ENCODE measurements around the gene EXD1. TPM values are rescaled to one million over a fixed set of nuclear protein-coding genes. Genes with fewer than 3 reads are reported as not detected.
"Not testable (repeated sequence)": the region's sequence is repeated elsewhere in the genome, so short reads cannot be mapped to it uniquely, and the experiment has no call there.

The EXD1 gene
- total RNA-seq, 1 donor from 2014 or later: not detected

DNA sequence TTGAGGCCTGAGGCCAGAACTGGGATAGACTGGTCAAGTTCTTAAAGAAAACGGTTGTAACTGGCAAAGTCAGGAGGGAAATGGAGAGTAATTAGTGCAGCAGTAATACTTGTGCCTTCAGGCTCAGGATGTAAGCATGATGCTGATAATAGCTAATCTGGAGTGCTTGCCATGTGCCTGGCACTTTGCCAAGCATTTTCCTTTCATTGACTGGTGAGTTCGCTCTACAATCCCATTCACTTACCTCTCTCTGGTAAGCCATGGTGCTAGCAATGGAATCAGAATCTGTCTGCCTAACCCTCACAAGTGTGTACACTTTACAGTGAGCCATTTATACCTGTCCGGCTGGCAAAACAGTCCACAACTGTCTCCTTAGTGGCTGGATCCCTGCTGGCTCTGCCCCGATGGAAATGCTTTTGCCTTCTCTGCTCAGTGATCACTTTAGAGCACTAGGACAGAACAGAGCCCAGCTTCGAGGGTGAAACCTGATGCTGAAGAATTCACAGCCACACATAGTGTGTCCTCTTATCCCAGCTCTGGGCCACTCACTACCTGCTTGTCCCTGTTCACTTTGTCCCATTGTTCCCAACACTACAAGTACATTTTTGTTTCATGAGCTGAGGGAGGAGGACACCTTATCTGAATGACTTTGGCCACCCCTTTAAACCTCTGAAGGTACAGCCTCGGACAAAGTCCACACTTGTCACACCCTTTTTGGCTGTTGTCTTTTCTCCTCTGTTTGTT lies 10.8 kb upstream of the EXD1 start:
- Mint-ChIP-seq H3K4me3 (no peak overlapping the region), H3K9me3 (no peaks in the 10 kb centered on the region), H3K27ac (no peak overlapping the region), H3K36me3 (ENCODE audit: low read depth) (peaks cover 31% of the 10 kb centered on the region), H3K4me1 (no peaks in the 10 kb centered on the region), H3K27me3 (no peaks in the 10 kb centered on the region)
- DNase-seq: no peak
- TF ChIP-seq, protein P1, sequence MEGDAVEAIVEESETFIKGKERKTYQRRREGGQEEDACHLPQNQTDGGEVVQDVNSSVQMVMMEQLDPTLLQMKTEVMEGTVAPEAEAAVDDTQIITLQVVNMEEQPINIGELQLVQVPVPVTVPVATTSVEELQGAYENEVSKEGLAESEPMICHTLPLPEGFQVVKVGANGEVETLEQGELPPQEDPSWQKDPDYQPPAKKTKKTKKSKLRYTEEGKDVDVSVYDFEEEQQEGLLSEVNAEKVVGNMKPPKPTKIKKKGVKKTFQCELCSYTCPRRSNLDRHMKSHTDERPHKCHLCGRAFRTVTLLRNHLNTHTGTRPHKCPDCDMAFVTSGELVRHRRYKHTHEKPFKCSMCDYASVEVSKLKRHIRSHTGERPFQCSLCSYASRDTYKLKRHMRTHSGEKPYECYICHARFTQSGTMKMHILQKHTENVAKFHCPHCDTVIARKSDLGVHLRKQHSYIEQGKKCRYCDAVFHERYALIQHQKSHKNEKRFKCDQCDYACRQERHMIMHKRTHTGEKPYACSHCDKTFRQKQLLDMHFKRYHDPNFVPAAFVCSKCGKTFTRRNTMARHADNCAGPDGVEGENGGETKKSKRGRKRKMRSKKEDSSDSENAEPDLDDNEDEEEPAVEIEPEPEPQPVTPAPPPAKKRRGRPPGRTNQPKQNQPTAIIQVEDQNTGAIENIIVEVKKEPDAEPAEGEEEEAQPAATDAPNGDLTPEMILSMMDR (IDR thresholded peaks at IDR 0.05): no peak
- intact Hi-C loops (cut with micrococcal nuclease): no loop called here
- POLR2A ChIA-PET: no interaction called here
- no peak for ATAC-seq (ENCODE audit: low read depth)
- CTCF ChIA-PET: no interaction called here

DNA sequence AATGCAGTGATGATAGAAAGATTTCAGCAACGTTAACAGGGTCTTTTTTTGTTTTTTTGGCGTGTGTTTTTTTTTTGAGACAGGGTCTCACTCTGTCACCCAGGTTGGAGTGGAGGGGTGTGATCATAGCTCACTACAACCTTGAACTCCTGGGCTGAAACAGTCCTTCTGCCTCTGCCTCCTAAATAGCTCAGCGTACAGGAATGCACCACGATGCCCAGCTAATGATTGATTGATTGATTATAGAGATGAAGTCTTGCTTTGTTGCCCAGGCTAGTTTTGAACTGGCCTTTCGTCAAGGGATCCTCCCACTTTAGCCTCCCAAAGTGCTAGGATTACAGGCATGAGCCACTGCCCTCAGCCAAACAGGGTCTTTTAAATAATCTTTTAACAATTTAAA lies 7.5 kb upstream of the EXD1 start:
- Mint-ChIP-seq H3K27ac (peak overlapping the region; percentile 10), H3K4me1 (peaks cover 4% of the 10 kb centered on the region), H3K27me3 (no peaks in the 10 kb centered on the region), H3K36me3 (ENCODE audit: low read depth) (peaks cover 14% of the 10 kb centered on the region), H3K9me3 (no peaks in the 10 kb centered on the region), H3K4me3 (no peak overlapping the region)
- TF ChIP-seq, protein P1 (IDR thresholded peaks at IDR 0.05): no peak
- intact Hi-C loops (cut with micrococcal nuclease): no loop called here
- CTCF ChIA-PET: no interaction called here
- ATAC-seq (ENCODE audit: low read depth) (no peak), DNase-seq (no peak)
- POLR2A ChIA-PET: no interaction called here

DNA sequence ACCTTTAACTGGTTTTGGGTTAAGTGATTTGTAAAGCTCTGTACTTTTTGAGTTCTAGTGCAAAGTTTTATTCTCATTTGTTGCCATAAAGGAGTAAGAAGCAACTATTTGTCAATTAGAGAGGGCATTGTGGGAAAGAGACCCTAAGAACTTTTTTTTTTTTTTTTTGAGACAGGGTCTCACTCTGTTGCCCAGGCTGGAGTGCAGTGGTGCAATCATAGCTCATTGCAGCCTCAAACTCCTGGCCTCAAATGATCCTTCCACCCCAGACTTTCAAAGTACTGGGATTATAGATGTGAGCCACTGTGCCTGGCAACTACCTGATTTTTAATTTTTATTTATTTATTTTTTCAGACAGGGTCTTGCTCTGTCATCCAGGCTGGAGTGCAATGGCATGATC lies 5.4 kb upstream of the EXD1 start:
- POLR2A ChIA-PET: interaction anchor here (0.6 kb wide), 1 partner anchor 32 kb away, joined by 3 read pairs; no protein-coding TSS in a partner anchor
- Mint-ChIP-seq H3K9me3 (no peaks in the 10 kb centered on the region), H3K27me3 (no peaks in the 10 kb centered on the region), H3K36me3 (ENCODE audit: low read depth) (peaks cover 8% of the 10 kb centered on the region), H3K4me1 (peaks cover 20% of the 10 kb centered on the region), H3K27ac (no peak overlapping the region), H3K4me3 (no peak overlapping the region)
- intact Hi-C loops (cut with micrococcal nuclease): no loop called here
- ATAC-seq (ENCODE audit: low read depth): no peak
- DNase-seq: no peak
- CTCF ChIA-PET: no interaction called here
- TF ChIP-seq, protein P1 (IDR thresholded peaks at IDR 0.05): no peak

DNA sequence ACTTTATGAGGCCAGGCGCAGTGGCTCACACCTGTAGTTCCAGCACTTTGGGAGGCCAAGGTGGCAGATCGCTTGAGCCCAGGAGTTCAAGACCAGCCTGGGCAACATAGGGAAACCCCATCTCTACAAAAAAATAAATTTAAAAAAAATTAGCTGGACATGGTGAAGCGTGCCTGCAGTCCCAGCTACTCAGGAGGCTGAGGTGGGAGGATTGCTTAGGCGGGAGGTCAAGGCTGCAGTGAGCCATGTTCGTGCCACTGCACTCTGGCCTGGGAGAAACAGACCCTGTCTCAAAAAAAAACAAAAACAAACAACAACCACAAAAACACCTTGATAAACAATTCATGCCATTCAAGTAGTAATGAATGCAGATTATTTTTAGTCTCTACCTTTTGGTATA lies 4.7 kb upstream of the EXD1 start:
- H3K4me1 Mint-ChIP-seq: peaks cover 27% of the 10 kb centered on the region
- DNase-seq; POLR2A ChIA-PET; H3K9me3 Mint-ChIP-seq; H3K36me3 Mint-ChIP-seq (ENCODE audit: low read depth); intact Hi-C loops (cut with micrococcal nuclease); H3K27ac Mint-ChIP-seq; ATAC-seq (ENCODE audit: low read depth); H3K4me3 Mint-ChIP-seq; H3K27me3 Mint-ChIP-seq; CTCF ChIA-PET: not testable (repeated sequence)

DNA sequence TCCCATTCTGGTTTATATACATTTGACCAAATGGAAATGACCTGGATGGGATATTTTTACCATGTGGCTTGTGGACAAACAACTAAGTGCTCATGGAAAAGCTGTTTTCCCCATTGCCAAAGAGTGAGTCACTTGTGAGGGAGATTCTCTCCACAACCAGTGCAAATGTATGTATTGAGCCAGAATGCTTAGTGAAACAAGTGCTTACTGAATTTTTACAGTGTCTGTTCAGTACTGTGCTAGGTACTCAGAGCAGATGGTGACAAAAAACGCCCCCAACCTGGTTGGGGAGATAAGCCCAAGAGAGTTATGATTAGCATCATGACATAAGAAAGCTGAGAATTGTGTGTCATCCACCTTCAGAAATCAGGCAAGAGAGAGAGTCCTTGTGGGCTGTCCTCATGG lies 2.8 kb upstream of the EXD1 start:
- TF ChIP-seq, protein P1 (IDR thresholded peaks at IDR 0.05): no peak
- intact Hi-C loops (cut with micrococcal nuclease): no loop called here
- Mint-ChIP-seq H3K27ac (no peak overlapping the region), H3K4me3 (no peak overlapping the region), H3K36me3 (ENCODE audit: low read depth) (peaks cover 5% of the 10 kb centered on the region), H3K4me1 (peaks cover 28% of the 10 kb centered on the region), H3K27me3 (no peaks in the 10 kb centered on the region), H3K9me3 (no peaks in the 10 kb centered on the region)
- ATAC-seq (ENCODE audit: low read depth) (no peak), DNase-seq (no peak)
- POLR2A ChIA-PET: interaction anchor here (1.2 kb wide), 1 partner anchor 50 kb away, joined by 3 read pairs; no protein-coding TSS in a partner anchor
- CTCF ChIA-PET: no interaction called here
